ENCODE data around the gene IMPG2. TPM values are rescaled to one million over a fixed set of nuclear protein-coding genes. Genes with fewer than 3 reads are reported as not detected.

IMPG2 gene
- total RNA-seq, 2 donors from 2014 or later, result 0.08 TPM; not detected in 1

GRCh38 chr3:101216710-101217465 is 103.5 kb downstream of the IMPG2 start:
- Histone ChIP-seq H3K36me3 (no peaks in the 10 kb centered on the region), H3K27me3 (no peaks in the 10 kb centered on the region), H3K9me3 (no peaks in the 10 kb centered on the region), H3K9ac (ENCODE audit: low read depth in 2 of 2, low read length in 2 of 2) (no peak overlapping the region), H3K27ac (no peak overlapping the region), H3K4me1 (no peaks in the 10 kb centered on the region), H3K4me3 (no peak overlapping the region)
- intact Hi-C loops (cut with DNase I), result no loop called here
- no peak for DNase-seq
- no peak for TF ChIP-seq CTCF (IDR thresholded peaks at IDR 0.05)

- H3K36me3 ChIP-seq, result no peaks in the 10 kb centered on the region
- no peaks in the 10 kb centered on the region for H3K4me1 ChIP-seq
- H3K9ac ChIP-seq (ENCODE audit: low read depth in 2 of 2, low read length in 2 of 2), result no peak overlapping the region
- no peak for TF ChIP-seq CTCF (IDR thresholded peaks at IDR 0.05)
- no peak overlapping the region for H3K27ac ChIP-seq
- intact Hi-C loops (cut with DNase I), result no loop called here
- no peaks in the 10 kb centered on the region for H3K27me3 ChIP-seq
- no peak for DNase-seq
- H3K4me3 ChIP-seq, result no peak overlapping the region
- H3K9me3 ChIP-seq, result no peaks in the 10 kb centered on the region
These were observed 107.6 kb downstream of the IMPG2 start for GRCh38 chr3:101212730-101213129.

- no peak for DNase-seq
- no peak for TF ChIP-seq CTCF (IDR thresholded peaks at IDR 0.05)
- H3K27me3 ChIP-seq, result no peaks in the 10 kb centered on the region
- H3K4me1 ChIP-seq, result no peaks in the 10 kb centered on the region
- H3K4me3 ChIP-seq, result no peak overlapping the region
- H3K9ac ChIP-seq (ENCODE audit: low read depth in 2 of 2, low read length in 2 of 2), result no peak overlapping the region
- no peaks in the 10 kb centered on the region for H3K9me3 ChIP-seq
- H3K36me3 ChIP-seq, result no peaks in the 10 kb centered on the region
- H3K27ac ChIP-seq, result no peak overlapping the region
- intact Hi-C loops (cut with DNase I), result no loop called here
These were observed 116.1 kb downstream of the IMPG2 start for GRCh38 chr3:101204246-101204645.

- no peak overlapping the region for H3K27ac ChIP-seq
- intact Hi-C loops (cut with DNase I), result no loop called here
- DNase-seq, result no peak
These were observed 117.0 kb downstream of the IMPG2 start for GRCh38 chr3:101203411-101203810.

GRCh38 chr3:101202640-101203039 is 117.7 kb downstream of the IMPG2 start:
- no peak for DNase-seq
- Histone ChIP-seq H3K9me3 (no peaks in the 10 kb centered on the region), H3K9ac (ENCODE audit: low read depth in 2 of 2, low read length in 2 of 2) (no peak overlapping the region), H3K27me3 (no peaks in the 10 kb centered on the region), H3K4me1 (no peaks in the 10 kb centered on the region), H3K27ac (no peak overlapping the region), H3K36me3 (no peaks in the 10 kb centered on the region), H3K4me3 (no peak overlapping the region)
- intact Hi-C loops (cut with DNase I), result no loop called here
- TF ChIP-seq CTCF (IDR thresholded peaks at IDR 0.05), result no peak

More at GRCh38 chr3:101203411-101203810, 117.0 kb downstream of the IMPG2 start:
- no peak overlapping the region for H3K4me3 ChIP-seq
- H3K9ac ChIP-seq (ENCODE audit: low read depth in 2 of 2, low read length in 2 of 2), result no peak overlapping the region
- H3K9me3 ChIP-seq, result no peaks in the 10 kb centered on the region
- no peaks in the 10 kb centered on the region for H3K27me3 ChIP-seq
- no peaks in the 10 kb centered on the region for H3K36me3 ChIP-seq
- H3K4me1 ChIP-seq, result no peaks in the 10 kb centered on the region
- no peak for TF ChIP-seq CTCF (IDR thresholded peaks at IDR 0.05)

Data from colonic mucosa (tissue), 4 donors.